Measurements from ENCODE around the gene CDK5RAP2. TPM values are rescaled to one million over a fixed set of nuclear protein-coding genes. Genes with fewer than 3 reads are reported as not detected.
A peak's percentile ranks its signal among the peaks of the same experiment; 100 is the strongest.

Gene CDK5RAP2
- total and polyA plus RNA-seq, 2 experiments from 2014 or later, result 23.9 to 30.9 TPM

- TF ChIP-seq EZH2phosphoT487 (IDR thresholded peaks at IDR 0.05; ENCODE audit: low read depth, severe bottlenecking, unreplicated experiment), result no peak
- no peak for TF ChIP-seq EZH2 (IDR thresholded peaks at IDR 0.05; ENCODE audit: borderline replicate concordance)
- no peak for TF ChIP-seq CTCF (IDR thresholded peaks at IDR 0.05; ENCODE audit: poor library complexity)
Observed at GRCh38 chr9:120369608-120370220, 210.3 kb downstream of the CDK5RAP2 start.

GRCh38 chr9:120368799-120369198 is 211.2 kb downstream of the CDK5RAP2 start:
- H3K27ac ChIP-seq, result no peak overlapping the region
- no peaks in the 10 kb centered on the region for H3K36me3 ChIP-seq (replicated peaks; ENCODE audit: insufficient read depth, low read depth)
- no peak overlapping the region for H3K4me3 ChIP-seq
- H3K27me3 ChIP-seq, result no peaks in the 10 kb centered on the region
- TF ChIP-seq CTCF (IDR thresholded peaks at IDR 0.05; ENCODE audit: poor library complexity) (no peak), EZH2phosphoT487 (IDR thresholded peaks at IDR 0.05; ENCODE audit: low read depth, severe bottlenecking, unreplicated experiment) (no peak), EZH2 (IDR thresholded peaks at IDR 0.05; ENCODE audit: borderline replicate concordance) (no peak)
- no peaks in the 10 kb centered on the region for H3K9me2 ChIP-seq (replicated peaks; ENCODE audit: insufficient read depth)
- peaks cover 3% of the 10 kb centered on the region for H3K4me1 ChIP-seq (ENCODE audit: insufficient read depth)
- DNase-seq (ENCODE audit: low spot score), result no peak
- no peaks in the 10 kb centered on the region for H3K9me3 ChIP-seq (ENCODE audit: low read depth)
- WGBS (ENCODE audit: low lambda C conversion rate, missing lambda C conversion rate), result 100% methylated on average over 1 of the region's 1 CpG
- no peaks in the 10 kb centered on the region for H4K20me1 ChIP-seq (ENCODE audit: insufficient read depth, poor library complexity, severe bottlenecking)
- H2AFZ ChIP-seq, result no peak overlapping the region
- no peaks in the 10 kb centered on the region for H3K79me2 ChIP-seq
- H3K4me2 ChIP-seq, result no peak overlapping the region

More at GRCh38 chr9:120369608-120370220, 210.3 kb downstream of the CDK5RAP2 start:
- Histone ChIP-seq H3K9me2 (replicated peaks; ENCODE audit: insufficient read depth) (no peaks in the 10 kb centered on the region), H3K4me2 (no peak overlapping the region), H3K79me2 (no peaks in the 10 kb centered on the region), H3K4me1 (ENCODE audit: insufficient read depth) (peaks cover 3% of the 10 kb centered on the region), H3K4me3 (no peak overlapping the region), H3K27ac (no peak overlapping the region), H2AFZ (no peak overlapping the region), H3K27me3 (no peaks in the 10 kb centered on the region), H4K20me1 (ENCODE audit: insufficient read depth, poor library complexity, severe bottlenecking) (no peaks in the 10 kb centered on the region), H3K36me3 (replicated peaks; ENCODE audit: insufficient read depth, low read depth) (no peaks in the 10 kb centered on the region), H3K9me3 (ENCODE audit: low read depth) (no peaks in the 10 kb centered on the region)
- no peak for DNase-seq (ENCODE audit: low spot score)
- WGBS (ENCODE audit: low lambda C conversion rate, missing lambda C conversion rate), result 67% methylated on average over 3 of the region's 3 CpGs

DNA sequence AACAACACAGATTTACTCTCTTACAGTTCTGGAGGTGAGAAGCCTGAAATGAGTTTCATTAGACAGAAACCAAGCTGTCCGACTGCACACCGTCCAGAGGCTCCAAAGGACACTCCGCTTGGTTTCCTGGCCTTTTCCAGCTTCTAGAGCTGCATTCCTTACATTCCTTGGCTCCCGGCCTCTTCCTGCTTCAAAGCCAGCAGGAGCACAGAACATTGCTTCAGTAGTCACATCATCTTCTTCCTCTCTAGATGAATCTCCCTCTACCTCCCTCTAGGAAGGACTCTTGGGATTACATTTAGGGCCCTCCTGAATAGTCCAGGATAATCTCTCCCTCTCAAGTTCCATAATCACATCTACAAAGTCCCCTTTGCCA is 213.3 kb downstream of the CDK5RAP2 start:
- 20% methylated on average over 4 of the region's 4 CpGs for WGBS (ENCODE audit: low lambda C conversion rate, missing lambda C conversion rate)
- H3K79me2 ChIP-seq, result no peaks in the 10 kb centered on the region
- no peak overlapping the region for H2AFZ ChIP-seq
- H3K9me2 ChIP-seq (replicated peaks; ENCODE audit: insufficient read depth), result no peaks in the 10 kb centered on the region
- no peaks in the 10 kb centered on the region for H3K27me3 ChIP-seq
- H3K4me3 ChIP-seq, result no peak overlapping the region
- H3K36me3 ChIP-seq (replicated peaks; ENCODE audit: insufficient read depth, low read depth), result no peaks in the 10 kb centered on the region
- peak; percentile 55 for DNase-seq (ENCODE audit: low spot score)
- H3K27ac ChIP-seq, result peak overlapping the region; percentile 42
- H4K20me1 ChIP-seq (ENCODE audit: insufficient read depth, poor library complexity, severe bottlenecking), result no peaks in the 10 kb centered on the region
- no peaks in the 10 kb centered on the region for H3K9me3 ChIP-seq (ENCODE audit: low read depth)
- H3K4me2 ChIP-seq, result peak overlapping the region; percentile 3
- peaks cover 3% of the 10 kb centered on the region for H3K4me1 ChIP-seq (ENCODE audit: insufficient read depth)
- TF ChIP-seq EZH2 (IDR thresholded peaks at IDR 0.05; ENCODE audit: borderline replicate concordance) (no peak), EZH2phosphoT487 (IDR thresholded peaks at IDR 0.05; ENCODE audit: low read depth, severe bottlenecking, unreplicated experiment) (no peak), CTCF (IDR thresholded peaks at IDR 0.05; ENCODE audit: poor library complexity) (no peak)
